Lower lobe of right lung (tissue), 2 donors: ENCODE measurements around the gene DPCD. TPM values are rescaled to one million over a fixed set of nuclear protein-coding genes. Genes with fewer than 3 reads are reported as not detected.

Experiments
- ATAC-seq, 2 donors: fragments of 200-7000 bp; cut with Tn5 transposase; one replicate each; pipeline ENCODE4 v1.9.1; 2020 to 2022; ENCODE audit warnings: mild to moderate bottlenecking in 2 of 2, moderate library complexity in 2 of 2
- DNase-seq: peaks from one replicate; pipeline ENCODE4 v3.0.0-alpha.2; 2020
- H3K27ac ChIP-seq: fragments of 200-600 bp; one replicate; pipeline ENCODE4 v1.8.0; 2022
- H3K27me3 ChIP-seq: fragments of 200-600 bp; one replicate; pipeline ENCODE4 v1.8.0; 2022; ENCODE audit warnings: low read depth
- H3K36me3 ChIP-seq: fragments of 200-600 bp; one replicate; pipeline ENCODE4 v1.8.0; 2022; ENCODE audit warnings: mild to moderate bottlenecking
- H3K4me1 ChIP-seq: fragments of 200-600 bp; one replicate; pipeline ENCODE4 v1.8.0; 2022
- H3K4me3 ChIP-seq: fragments of 200-600 bp; one replicate; pipeline ENCODE4 v1.8.0; 2022; ENCODE audit warnings: mild to moderate bottlenecking
- H3K9me3 ChIP-seq: fragments of 200-600 bp; one replicate; pipeline ENCODE4 v1.8.0; 2022
- CTCF ChIP-seq: fragments of 200-600 bp; IDR thresholded peaks from one replicate; pipeline ENCODE4 v1.8.0; 2022; ENCODE audit warnings: antibody characterized with exemption, mild to moderate bottlenecking
- intact Hi-C: fragments of 100-400 bp; cut with DNase I; formaldehyde crosslinking; loops from one replicate; pipeline ENCODE4 v1.11.0; 2022
- total RNA-seq: library from RNA; stranded (reverse); fragmentation: NEBNext Ultra II Directional; extraction: Animal tissue kit (Norgen Biotek cat#: 25700); gene quantifications from one replicate; pipeline ENCODE4 v1.2.1, GENCODE V29; 2021
- donor health status: DM: no; HTN: yes; CAD: no; lungs with severe emphysema.

DPCD gene
- total RNA-seq, 1 donor from 2014 or later: 12.9 TPM

GRCh38 chr10:101561068-101561915 lies 26.8 kb upstream of the DPCD start:
- Histone ChIP-seq H3K9me3 (no peaks in the 10 kb centered on the region), H3K4me1 (peaks cover under 1% of the 10 kb centered on the region), H3K4me3 (no peak overlapping the region), H3K27ac (no peak overlapping the region), H3K27me3 (peaks cover 35% of the 10 kb centered on the region), H3K36me3 (no peaks in the 10 kb centered on the region)
- TF ChIP-seq CTCF: no peak
- no peak for DNase-seq
- ATAC-seq: no peak
- intact Hi-C loops: no loop called here

- H3K4me1 ChIP-seq: peaks cover 6% of the 10 kb centered on the region
- intact Hi-C loops: no loop called here
- H3K4me3 ChIP-seq: no peak overlapping the region
- no peaks in the 10 kb centered on the region for H3K9me3 ChIP-seq
- ATAC-seq: no peak
- peaks cover 44% of the 10 kb centered on the region for H3K27me3 ChIP-seq
- TF ChIP-seq CTCF: no peak
- no peaks in the 10 kb centered on the region for H3K36me3 ChIP-seq
- no peak for DNase-seq
- H3K27ac ChIP-seq: no peak overlapping the region
These were observed 25.9 kb upstream of the DPCD start for GRCh38 chr10:101562231-101562630.

- Histone ChIP-seq H3K36me3 (no peaks in the 10 kb centered on the region), H3K9me3 (no peaks in the 10 kb centered on the region), H3K27me3 (peaks cover 52% of the 10 kb centered on the region), H3K4me3 (no peak overlapping the region), H3K27ac (no peak overlapping the region), H3K4me1 (peaks cover 6% of the 10 kb centered on the region)
- no peak for TF ChIP-seq CTCF
- ATAC-seq: no peak
- DNase-seq: no peak
- intact Hi-C loops: no loop called here
These were observed 25.1 kb upstream of the DPCD start for GRCh38 chr10:101563007-101563406.

GRCh38 chr10:101563497-101564040 lies 24.6 kb upstream of the DPCD start:
- intact Hi-C loops: no loop called here
- DNase-seq: no peak
- Histone ChIP-seq H3K36me3 (no peaks in the 10 kb centered on the region), H3K9me3 (no peaks in the 10 kb centered on the region), H3K4me1 (peaks cover 6% of the 10 kb centered on the region), H3K4me3 (no peak overlapping the region), H3K27ac (no peak overlapping the region), H3K27me3 (peaks cover 57% of the 10 kb centered on the region)
- ATAC-seq: no peak
- TF ChIP-seq CTCF: no peak

GRCh38 chr10:101564490-101564991 lies 23.6 kb upstream of the DPCD start:
- peaks cover 9% of the 10 kb centered on the region for H3K4me1 ChIP-seq
- DNase-seq: no peak
- no peaks in the 10 kb centered on the region for H3K36me3 ChIP-seq
- no peak for TF ChIP-seq CTCF
- no peak overlapping the region for H3K27ac ChIP-seq
- no peaks in the 10 kb centered on the region for H3K9me3 ChIP-seq
- peaks cover 67% of the 10 kb centered on the region for H3K27me3 ChIP-seq
- no peak overlapping the region for H3K4me3 ChIP-seq
- no peak for ATAC-seq
- intact Hi-C loops: no loop called here
